ENCODE results near the gene LRRFIP1. TPM values are rescaled to one million over a fixed set of nuclear protein-coding genes. Genes with fewer than 3 reads are reported as not detected.

LRRFIP1 gene, protein sequence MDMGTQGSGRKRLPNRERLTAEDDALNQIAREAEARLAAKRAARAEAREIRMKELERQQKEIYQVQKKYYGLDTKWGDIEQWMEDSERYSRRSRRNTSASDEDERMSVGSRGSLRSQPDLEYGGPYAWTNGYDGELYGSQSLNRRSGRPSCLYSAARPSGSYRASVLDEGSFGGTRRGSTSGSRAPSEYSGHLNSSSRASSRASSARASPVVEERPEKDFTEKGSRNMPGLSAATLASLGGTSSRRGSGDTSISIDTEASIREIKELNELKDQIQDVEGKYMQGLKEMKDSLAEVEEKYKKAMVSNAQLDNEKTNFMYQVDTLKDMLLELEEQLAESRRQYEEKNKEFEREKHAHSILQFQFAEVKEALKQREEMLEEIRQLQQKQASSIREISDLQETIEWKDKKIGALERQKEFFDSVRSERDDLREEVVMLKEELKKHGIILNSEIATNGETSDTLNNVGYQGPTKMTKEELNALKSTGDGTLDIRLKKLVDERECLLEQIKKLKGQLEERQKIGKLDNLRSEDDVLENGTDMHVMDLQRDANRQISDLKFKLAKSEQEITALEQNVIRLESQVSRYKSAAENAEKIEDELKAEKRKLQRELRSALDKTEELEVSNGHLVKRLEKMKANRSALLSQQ
- total RNA-seq: 83.6 and 94.6 TPM in 2 replicates

GRCh38 chr2:237627441-237628246 lies at the start of gene LRRFIP1:
Gene LRRFIP1, plus strand, starts transcription at chr2:237627587. Its CDS starts 58 bp downstream, at chr2:237627645.

GRCh38 chr2:237590272-237591140 lies 36.9 kb upstream of the LRRFIP1 start, which contains the start of gene RAB17:
Gene RAB17, minus strand, starts transcription at chr2:237590734. Its CDS starts 4,580 bp downstream, at chr2:237586154.

DNA sequence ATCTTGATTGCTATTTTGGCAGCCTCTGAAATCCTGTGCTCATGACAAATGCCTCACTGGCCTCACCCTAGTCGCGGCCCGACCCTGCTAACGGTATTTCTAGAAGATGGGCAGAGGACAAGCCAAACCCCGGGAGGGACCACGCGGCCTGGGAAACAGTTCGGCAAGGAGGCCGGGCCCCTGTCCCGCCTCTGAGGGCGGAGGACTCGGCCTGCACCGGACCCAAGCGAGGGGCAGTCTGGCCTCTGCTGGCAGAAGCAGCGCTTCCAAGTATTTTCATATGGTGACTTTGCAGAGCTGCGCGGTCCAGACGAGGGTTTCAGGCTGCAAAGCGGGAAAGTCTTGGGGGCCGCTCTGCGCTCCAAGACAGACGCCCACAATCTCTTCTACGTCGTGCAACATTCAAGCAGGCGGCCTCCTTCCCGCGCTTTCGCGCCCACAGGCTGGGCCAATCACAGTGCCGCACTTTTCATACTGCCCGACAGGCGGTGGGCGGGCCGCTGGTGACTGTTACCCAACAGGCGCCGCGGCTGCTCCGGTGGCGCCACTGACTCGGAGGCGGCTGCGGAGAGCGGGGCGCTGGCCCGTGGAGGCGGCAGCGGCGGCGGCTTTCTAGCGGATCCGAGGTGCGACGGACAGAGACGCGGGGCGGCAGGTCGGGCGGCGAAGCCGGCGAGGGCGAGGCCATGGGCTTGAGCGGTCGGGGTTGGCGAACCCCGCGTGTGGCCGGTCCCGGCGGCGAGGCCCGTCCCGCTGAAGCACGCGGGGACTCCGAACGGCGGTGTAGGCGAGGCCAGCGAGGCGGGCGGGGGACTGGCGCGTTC lies 171.1 kb downstream of the LRRFIP1 start, which contains the start of gene RBM44:
Gene RBM44 (plus strand): TSS at position 544 of the 824 bp plus-strand sequence. CDS start 14,831 bp downstream, outside the sequence.

Other genes starting within 250 kb of the LRRFIP1 start
- 0.21 and 0.72 TPM in 2 replicates for gene COL6A3, start 213.4 kb upstream of the LRRFIP1 start, total RNA-seq
- gene MLPH, start 140.3 kb upstream of the LRRFIP1 start, total RNA-seq: 9.9 and 16.4 TPM in 2 replicates
- gene PRLH, start 61.0 kb upstream of the LRRFIP1 start, total RNA-seq: not detected in 2 replicates
- gene RAB17, start 36.9 kb upstream of the LRRFIP1 start, total RNA-seq: 2.1 and 3.1 TPM in 2 replicates
- gene RBM44, start 171.2 kb downstream of the LRRFIP1 start, total RNA-seq: 0.24 TPM in 1 of 2 replicates, not detected in the other
- gene RAMP1, start 232.0 kb downstream of the LRRFIP1 start, total RNA-seq: 4.9 and 5.5 TPM in 2 replicates